HG02588 (cell line): ENCODE results near the gene EBI3.
A peak's percentile ranks its signal among the peaks of the same experiment; 100 is the strongest.
"Not testable (repeated sequence)": the region's sequence is repeated elsewhere in the genome, so short reads cannot be mapped to it uniquely, and the experiment has no call there.

Experiments used
- ATAC-seq: cut with Tn5 transposase; IDR thresholded peaks from one replicate; pipeline ENCODE4 v1.9.1; 2021; ENCODE audit warnings: mild to moderate bottlenecking, moderate library complexity; ENCODE audit not compliant: unreplicated experiment

EBI3 gene

GRCh38 chr19:4233282-4233853, 4.0 kb downstream of the EBI3 start:
- no peak for ATAC-seq

- ATAC-seq, result no peak
These were observed 5.0 kb downstream of the EBI3 start for GRCh38 chr19:4234142-4234861.

- no peak for ATAC-seq
These were observed 5.5 kb downstream of the EBI3 start for GRCh38 chr19:4234862-4235201.

DNA sequence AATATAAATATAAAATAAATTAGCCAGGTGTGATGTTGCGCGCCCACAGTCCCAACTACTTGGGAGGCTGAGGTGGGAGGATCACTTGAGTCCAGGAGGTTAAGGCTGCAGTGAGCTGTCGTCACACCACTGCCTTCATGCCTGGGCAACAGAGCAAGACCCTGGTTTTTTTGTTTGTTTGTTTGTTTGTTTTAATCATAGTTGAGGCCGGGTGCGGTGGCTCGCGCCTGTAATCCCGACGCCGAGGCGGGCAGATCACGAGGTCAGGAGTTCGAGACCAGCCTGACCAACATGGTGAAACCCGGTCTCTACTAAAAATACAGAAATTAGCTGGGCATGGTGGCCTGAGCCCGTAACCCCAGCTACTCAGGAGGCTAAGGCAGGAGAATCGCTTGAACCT, 8.2 kb downstream of the EBI3 start:
- not testable (repeated sequence) for ATAC-seq

DNA sequence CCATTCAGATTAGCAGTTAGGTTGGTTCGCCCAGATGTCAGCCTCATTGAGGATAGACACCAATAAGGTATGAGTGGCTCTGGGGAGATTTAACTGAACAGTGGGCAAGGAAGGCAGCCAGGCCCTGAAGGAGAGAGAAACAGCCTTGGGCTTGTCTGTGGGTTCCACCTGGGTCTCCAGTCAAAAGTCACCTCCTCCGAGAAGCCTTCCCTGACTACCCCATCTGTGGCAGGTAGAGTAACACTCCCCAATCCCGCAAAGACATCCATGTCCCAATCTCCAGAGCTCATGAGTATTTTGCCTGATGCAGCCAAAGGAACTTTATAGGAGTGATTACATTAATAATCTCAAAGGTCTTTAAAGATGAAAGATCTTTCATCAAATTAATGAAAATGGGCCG, 9.5 kb downstream of the EBI3 start:
- no peak for ATAC-seq

GRCh38 chr19:4241824-4242430, 12.6 kb downstream of the EBI3 start:
- ATAC-seq, result no peak

- ATAC-seq, result not testable (repeated sequence)
These were observed 16.6 kb downstream of the EBI3 start for GRCh38 chr19:4245938-4246337.

DNA sequence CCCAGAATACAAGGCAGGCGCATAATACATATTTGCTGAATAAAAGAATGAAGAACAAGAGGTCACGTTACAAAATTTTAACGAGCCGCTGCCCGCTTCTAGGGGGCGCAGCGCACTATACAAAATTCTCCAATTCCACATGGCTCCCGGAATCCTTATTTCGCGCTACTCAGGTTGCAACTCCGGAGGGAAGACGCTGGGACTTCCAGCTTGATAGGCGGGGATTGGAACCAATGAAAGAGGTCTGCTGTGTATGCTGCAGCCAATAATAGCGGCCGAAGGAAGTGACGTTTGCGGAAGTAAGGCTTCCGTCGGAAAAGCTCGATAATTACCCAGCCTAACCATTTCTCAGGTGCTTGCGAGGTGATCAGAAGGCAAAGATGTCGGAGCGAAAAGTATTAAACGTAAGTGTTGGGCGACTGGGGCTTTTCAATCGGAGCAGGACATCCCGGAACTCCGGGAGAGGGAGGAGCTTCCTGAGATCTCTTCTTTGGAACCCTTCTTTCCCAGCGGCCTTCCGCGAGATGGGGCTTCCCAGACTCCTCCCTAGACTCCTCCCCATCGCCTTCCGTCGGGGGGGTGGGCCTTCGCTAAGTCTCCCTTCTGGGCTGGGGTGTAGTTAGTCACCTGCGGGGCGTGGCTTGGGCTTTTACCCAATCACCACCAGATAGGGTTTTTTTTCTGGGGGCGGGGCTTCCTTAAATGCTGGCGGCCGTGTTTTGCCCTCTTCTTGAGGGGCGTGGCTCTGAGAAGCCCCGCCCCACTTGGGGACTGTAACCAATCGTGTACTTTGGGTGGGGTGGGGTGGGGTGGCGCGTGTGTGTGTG, 17.7 kb downstream of the EBI3 start, which contains the start of gene YJU2:
Gene YJU2 (plus strand): TSS at position 314 of the 827 bp plus-strand sequence. CDS start 67 bp downstream, at position 381.
- peak; percentile 81 for ATAC-seq

DNA sequence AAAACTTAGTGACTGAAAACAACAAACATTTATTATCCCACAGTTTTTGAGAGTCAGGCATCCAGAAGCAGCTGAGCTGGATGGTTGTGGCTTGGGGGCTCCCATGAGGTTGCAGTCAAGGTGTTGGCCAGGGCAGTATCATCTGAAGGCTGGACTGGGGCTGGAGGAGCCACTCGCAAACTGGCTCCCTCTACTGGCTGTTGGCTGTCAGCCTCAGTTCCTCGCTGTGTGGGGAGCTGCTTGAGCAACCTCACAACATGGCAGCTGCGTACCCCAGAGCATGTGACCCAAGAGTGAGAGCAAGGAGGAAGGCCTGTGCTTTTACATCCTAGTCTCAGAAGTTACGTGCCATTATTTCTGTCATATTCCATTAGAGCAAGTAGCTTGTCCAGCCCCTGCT, 27.2 kb downstream of the EBI3 start:
- ATAC-seq, result no peak

- ATAC-seq, result no peak
These were observed 27.7 kb downstream of the EBI3 start for GRCh38 chr19:4257025-4257424.

GRCh38 chr19:4258181-4258580, 28.9 kb downstream of the EBI3 start:
- no peak for ATAC-seq

- ATAC-seq, result no peak
These were observed 31.4 kb downstream of the EBI3 start for GRCh38 chr19:4260613-4261191.

DNA sequence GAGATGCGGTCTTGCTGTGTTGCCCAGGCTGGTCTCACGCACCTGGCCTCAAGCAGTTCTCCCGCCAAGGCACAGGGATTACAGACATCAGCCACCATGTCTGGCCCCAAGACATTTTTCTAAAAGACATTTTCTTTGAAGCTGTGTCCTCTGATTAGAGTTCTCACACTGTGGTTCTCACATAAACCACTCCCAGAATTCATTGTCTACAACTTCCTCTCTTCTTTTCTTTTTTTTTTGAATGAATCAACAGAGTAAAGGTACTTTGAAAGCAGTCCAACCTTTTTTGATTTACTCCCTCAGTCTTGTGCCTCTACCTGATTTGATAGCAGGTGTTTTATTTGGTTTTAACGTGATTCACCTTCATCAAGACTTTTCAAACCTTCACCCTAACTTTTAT, 35.5 kb downstream of the EBI3 start:
- no peak for ATAC-seq

GRCh38 chr19:4266253-4267000, 37.1 kb downstream of the EBI3 start:
- no peak for ATAC-seq

DNA sequence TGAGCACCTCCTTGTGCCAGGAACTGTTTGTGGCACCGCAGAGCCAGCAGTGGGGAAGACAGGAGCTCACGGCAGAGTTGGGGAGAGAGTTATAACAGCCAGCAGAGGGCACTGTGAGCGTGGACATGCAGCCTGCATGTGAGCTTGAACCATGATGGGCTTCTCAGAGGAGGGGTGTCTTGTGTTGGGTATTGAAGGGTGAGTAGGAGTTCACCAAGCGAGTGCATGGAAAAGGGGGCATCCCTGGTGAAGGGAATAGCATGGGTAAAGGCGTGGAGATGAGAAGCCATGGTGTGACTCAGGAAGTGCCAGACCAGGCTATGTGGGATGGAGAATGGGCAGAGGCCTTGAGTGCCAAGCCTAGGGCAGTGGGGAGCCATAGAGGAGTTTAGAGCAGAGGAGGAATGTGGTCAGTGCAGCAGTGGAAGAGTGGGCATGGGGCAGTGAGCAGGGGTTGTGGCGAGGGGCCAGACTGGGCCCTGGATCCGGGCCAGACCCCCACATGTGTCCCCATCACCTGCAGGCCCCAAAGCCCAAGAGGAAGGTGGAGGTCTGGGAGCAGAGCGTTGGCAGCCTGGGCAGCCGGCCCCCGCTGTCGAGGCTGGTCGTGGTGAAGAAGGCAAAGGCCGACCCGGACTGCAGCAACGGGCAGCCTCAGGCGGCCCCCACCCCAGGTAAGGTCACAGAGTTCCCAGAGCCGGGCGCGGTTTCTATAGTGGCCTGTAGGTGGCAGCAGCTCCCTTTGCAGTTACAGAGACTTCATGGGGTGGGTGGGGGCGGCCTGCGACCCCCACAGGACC, 38.0 kb downstream of the EBI3 start:
- no peak for ATAC-seq

GRCh38 chr19:4267901-4268815, 38.8 kb downstream of the EBI3 start:
- no peak for ATAC-seq

DNA sequence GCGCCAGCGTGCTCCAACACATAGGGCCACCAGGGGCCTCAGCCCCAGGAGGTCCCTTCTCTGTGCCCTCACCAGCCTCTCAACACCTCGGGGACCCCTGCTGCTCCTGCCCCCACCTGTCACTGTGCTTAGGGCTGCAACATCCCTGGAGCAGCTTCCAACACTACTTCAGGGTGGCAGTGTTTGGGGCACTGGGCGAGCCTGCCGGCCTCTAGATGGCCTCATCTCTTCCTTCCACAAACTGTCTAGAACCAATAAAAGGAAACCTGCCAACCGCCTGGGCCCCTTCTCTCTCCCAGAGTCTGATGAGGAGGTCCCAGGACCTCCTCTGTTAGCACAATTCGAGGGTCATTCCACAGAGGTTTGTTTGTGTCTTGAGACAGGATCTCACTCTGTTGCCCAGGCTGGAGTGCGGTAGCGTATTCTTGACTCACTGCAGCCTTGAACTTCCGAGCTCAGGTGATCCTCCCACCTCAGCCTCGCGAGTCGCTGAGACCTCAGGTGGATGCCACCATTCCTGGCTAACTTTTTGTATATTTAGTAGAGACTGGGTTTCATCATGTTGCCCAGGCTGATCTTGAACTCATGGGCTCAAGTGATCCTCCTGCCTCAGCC, 39.6 kb downstream of the EBI3 start:
- no peak for ATAC-seq

GRCh38 chr19:4272894-4273293, 43.6 kb downstream of the EBI3 start:
- no peak for ATAC-seq
